Measurements from ENCODE around the gene SF3A2. TPM values are rescaled to one million over a fixed set of nuclear protein-coding genes. Genes with fewer than 3 reads are reported as not detected.

SF3A2 gene
- total RNA-seq, 6 experiments from 2014 or later = 48.7 to 60.6 (median 54.8) TPM

DNA sequence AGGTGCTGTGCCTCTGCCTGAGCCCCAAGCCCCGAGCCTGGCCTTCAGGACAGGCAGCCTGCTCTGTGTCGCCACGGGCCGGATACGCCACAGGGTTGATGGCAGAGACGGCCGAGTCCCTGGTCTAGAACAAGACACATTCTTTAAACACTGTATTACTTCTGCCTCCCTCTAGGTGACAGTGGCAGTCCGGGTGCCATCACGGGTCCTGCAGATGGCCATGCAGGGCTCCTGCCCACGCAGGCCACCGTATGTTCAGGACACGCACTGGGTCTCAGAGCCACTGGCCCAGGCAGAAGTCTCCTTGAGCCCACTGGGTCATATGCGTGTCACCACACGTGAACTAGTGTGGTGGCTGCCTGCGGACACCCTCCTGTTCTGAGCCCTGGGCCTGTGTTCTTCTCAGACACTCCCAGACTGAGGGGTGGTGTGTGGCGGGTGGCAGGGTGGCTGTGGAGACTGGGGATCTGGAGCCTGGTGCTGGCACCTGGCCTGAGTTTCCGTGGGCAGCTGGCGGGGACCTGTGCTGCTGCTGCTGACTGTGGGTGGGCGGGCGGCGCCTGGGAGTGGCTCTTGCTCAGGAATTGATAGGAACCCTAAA lies 4.9 kb upstream of the SF3A2 start:
- Mint-ChIP-seq H3K4me3 (no peak overlapping the region), H3K27me3 (ENCODE audit: insufficient read depth) (peaks cover 15% of the 10 kb centered on the region), H3K27ac (peak overlapping the region; percentile 48; the same call in 1 of the 2 replicates), H3K9me3 (peaks cover 6% of the 10 kb centered on the region), H3K4me1 (ENCODE audit: low read depth) (peaks cover 15% of the 10 kb centered on the region; the same call in 1 of the 2 replicates), H3K36me3 (ENCODE audit: low read depth) (peaks cover 19% of the 10 kb centered on the region)
- TF ChIP-seq, protein P1, sequence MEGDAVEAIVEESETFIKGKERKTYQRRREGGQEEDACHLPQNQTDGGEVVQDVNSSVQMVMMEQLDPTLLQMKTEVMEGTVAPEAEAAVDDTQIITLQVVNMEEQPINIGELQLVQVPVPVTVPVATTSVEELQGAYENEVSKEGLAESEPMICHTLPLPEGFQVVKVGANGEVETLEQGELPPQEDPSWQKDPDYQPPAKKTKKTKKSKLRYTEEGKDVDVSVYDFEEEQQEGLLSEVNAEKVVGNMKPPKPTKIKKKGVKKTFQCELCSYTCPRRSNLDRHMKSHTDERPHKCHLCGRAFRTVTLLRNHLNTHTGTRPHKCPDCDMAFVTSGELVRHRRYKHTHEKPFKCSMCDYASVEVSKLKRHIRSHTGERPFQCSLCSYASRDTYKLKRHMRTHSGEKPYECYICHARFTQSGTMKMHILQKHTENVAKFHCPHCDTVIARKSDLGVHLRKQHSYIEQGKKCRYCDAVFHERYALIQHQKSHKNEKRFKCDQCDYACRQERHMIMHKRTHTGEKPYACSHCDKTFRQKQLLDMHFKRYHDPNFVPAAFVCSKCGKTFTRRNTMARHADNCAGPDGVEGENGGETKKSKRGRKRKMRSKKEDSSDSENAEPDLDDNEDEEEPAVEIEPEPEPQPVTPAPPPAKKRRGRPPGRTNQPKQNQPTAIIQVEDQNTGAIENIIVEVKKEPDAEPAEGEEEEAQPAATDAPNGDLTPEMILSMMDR (IDR thresholded peaks at IDR 0.05) = peak; percentile 51
- no peak for DNase-seq

GRCh38 chr19:2232286-2233151 lies 4.1 kb upstream of the SF3A2 start:
- 0 out of 2 replicates have a peak overlapping the region, but pooled peaks have one; percentile 7 for H3K27ac Mint-ChIP-seq
- TF ChIP-seq, protein P1 (IDR thresholded peaks at IDR 0.05) = no peak
- peaks cover 13% of the 10 kb centered on the region for H3K9me3 Mint-ChIP-seq
- peaks cover 24% of the 10 kb centered on the region for H3K36me3 Mint-ChIP-seq (ENCODE audit: low read depth)
- peak overlapping the region; percentile 20; the same call in 1 of the 2 replicates for H3K4me3 Mint-ChIP-seq
- DNase-seq = no peak
- peaks cover 14% of the 10 kb centered on the region for H3K27me3 Mint-ChIP-seq (ENCODE audit: insufficient read depth)
- H3K4me1 Mint-ChIP-seq (ENCODE audit: low read depth) = peaks cover 16% of the 10 kb centered on the region; the same call in 1 of the 2 replicates

DNA sequence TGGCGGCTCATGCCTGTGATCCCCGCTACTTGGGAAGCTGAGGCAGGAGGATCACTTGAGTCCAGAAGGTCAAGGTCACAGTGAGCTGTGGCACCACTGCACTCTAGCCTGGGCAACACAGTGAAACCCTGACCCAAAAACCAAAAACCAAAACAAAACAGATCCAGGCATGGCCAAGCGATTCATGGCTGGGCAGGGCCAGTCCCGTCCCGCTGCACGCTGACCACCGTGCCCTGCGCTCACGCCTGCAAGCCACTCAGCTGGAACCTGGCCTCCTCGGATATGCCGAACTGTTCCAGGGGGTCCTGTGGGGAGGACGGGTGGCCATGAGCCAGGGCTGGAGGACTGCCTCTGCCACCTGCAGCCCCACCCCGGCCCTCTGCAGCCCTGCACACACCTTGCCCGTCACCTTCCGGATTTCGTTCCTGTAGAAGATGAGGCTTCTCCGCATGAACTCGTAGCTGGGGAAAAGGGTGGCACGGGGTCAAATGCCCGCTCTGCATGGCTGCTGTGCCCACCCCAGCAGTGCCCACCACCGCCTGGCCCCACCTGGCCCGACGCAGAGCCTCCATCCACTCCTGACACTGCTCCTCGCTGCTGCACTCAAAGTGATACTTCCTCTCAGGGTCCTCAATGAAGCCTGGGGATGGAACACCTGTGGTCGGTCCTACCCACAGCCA lies 2.9 kb upstream of the SF3A2 start:
- TF ChIP-seq, protein P1 (IDR thresholded peaks at IDR 0.05) = no peak
- no peak for DNase-seq
- Mint-ChIP-seq H3K4me1 (ENCODE audit: low read depth) (peaks cover 28% of the 10 kb centered on the region), H3K27ac (peak overlapping the region; percentile 82), H3K36me3 (ENCODE audit: low read depth) (peaks cover 35% of the 10 kb centered on the region), H3K9me3 (peaks cover 15% of the 10 kb centered on the region), H3K27me3 (ENCODE audit: insufficient read depth) (peaks cover 14% of the 10 kb centered on the region), H3K4me3 (peak overlapping the region; percentile 89)

GRCh38 chr19:2234996-2235380 lies 1.6 kb upstream of the SF3A2 start:
- peak overlapping the region; percentile 82 for H3K27ac Mint-ChIP-seq
- peak overlapping the region; percentile 89 for H3K4me3 Mint-ChIP-seq
- peaks cover 40% of the 10 kb centered on the region for H3K4me1 Mint-ChIP-seq (ENCODE audit: low read depth)
- DNase-seq = no peak
- peaks cover 14% of the 10 kb centered on the region for H3K27me3 Mint-ChIP-seq (ENCODE audit: insufficient read depth)
- H3K36me3 Mint-ChIP-seq (ENCODE audit: low read depth) = peaks cover 36% of the 10 kb centered on the region
- TF ChIP-seq, protein P1 (IDR thresholded peaks at IDR 0.05) = no peak
- peaks cover 15% of the 10 kb centered on the region for H3K9me3 Mint-ChIP-seq

DNA sequence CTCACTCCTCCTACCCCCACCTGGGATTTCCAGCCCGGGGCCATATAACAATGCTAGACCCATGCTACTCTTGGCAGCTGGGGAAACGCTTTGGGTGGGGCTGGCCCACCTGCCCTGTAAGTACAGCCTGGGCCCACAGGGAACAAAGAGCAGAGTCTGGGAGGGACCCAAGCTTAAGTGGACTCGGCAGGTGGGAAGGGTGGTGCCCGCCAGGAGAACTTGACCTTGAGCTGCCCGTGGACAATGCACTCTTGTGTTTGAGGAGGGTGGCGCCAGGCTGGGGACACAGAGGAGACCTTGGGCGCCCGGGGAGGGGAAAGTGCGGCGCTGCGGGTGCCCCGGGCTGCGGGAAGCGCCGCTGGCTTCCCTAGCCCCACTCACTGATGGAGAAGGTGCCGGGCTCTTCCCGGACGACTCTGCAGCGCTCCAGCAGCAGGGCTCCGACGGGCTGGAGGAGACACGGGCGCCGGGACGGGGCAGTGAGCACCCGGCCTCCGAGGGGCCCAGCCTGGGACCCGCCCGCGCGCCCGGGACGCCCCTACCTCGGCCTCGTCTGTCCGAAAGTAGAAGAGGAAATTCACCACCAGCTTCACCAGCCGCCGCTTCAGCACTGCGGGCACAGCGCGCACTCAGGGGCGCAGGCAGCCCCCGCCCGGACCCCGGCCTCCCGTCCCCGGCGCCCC lies 1.1 kb upstream of the SF3A2 start:
- Mint-ChIP-seq H3K27ac (peak overlapping the region; percentile 82), H3K4me1 (ENCODE audit: low read depth) (peaks cover 46% of the 10 kb centered on the region), H3K9me3 (peaks cover 15% of the 10 kb centered on the region), H3K36me3 (ENCODE audit: low read depth) (peaks cover 33% of the 10 kb centered on the region), H3K4me3 (peak overlapping the region; percentile 89), H3K27me3 (ENCODE audit: insufficient read depth) (peaks cover 14% of the 10 kb centered on the region; the same call in 1 of the 2 replicates)
- TF ChIP-seq, protein P1 (IDR thresholded peaks at IDR 0.05) = no peak
- no peak for DNase-seq
